Spleen (tissue), 11 donors: ENCODE results near the gene RSBN1L. TPM values are rescaled to one million over a fixed set of nuclear protein-coding genes. Genes with fewer than 3 reads are reported as not detected.

ENCODE experiments used
- DNase-seq: peaks from one replicate; pipeline ENCODE4 v3.0.0-alpha.2; 2020
- H3K27ac ChIP-seq, 8 donors: fragments of 200-600 bp; sonication (generic) in 7 of 8; 1 replicate in 4 of 8; 2 replicates in 4 of 8; pipeline versions ENCODE4 v1.5.0 to v1.8.0; 2016 to 2021; ENCODE audit warnings: inconsistent platforms in 4 of 8, mild to moderate bottlenecking in 4 of 8, moderate library complexity in 1 of 8
- H3K27me3 ChIP-seq, 7 donors: fragments of 200-600 bp; sonication (generic) in 6 of 7; replicated peaks in 1 of 7; 1 replicate in 4 of 7; 2 replicates in 3 of 7; pipeline versions ENCODE4 v1.5.0 to v1.8.0; 2016 to 2021; ENCODE audit warnings: inconsistent platforms in 3 of 7, mild to moderate bottlenecking in 1 of 7
- H3K36me3 ChIP-seq, 6 donors: fragments of 200-600 bp; sonication (generic) in 5 of 6; 1 replicate in 4 of 6; 2 replicates in 2 of 6; pipeline versions ENCODE4 v1.5.0 to v1.8.0; 2016 to 2021; ENCODE audit warnings: inconsistent platforms in 2 of 6
- H3K4me1 ChIP-seq, 6 donors: fragments of 200-600 bp; sonication (generic) in 5 of 6; 1 replicate in 3 of 6; 2 replicates in 3 of 6; pipeline versions ENCODE4 v1.5.0 to v1.8.0; 2016 to 2021; ENCODE audit warnings: inconsistent platforms in 3 of 6
- H3K4me3 ChIP-seq, 8 donors: fragments of 200-600 bp; sonication (generic) in 7 of 8; 1 replicate in 4 of 8; 2 replicates in 4 of 8; pipeline versions ENCODE4 v1.5.0 to v1.8.0; 2016 to 2021; ENCODE audit warnings: inconsistent platforms in 4 of 8, mild to moderate bottlenecking in 4 of 8, moderate library complexity in 2 of 8
- H3K9me3 ChIP-seq, 8 donors: fragments of 200-600 bp; sonication (generic) in 7 of 8; 1 replicate in 4 of 8; 2 replicates in 4 of 8; pipeline versions ENCODE4 v1.5.0 to v1.8.0; 2016 to 2021; ENCODE audit warnings: inconsistent platforms in 4 of 8
- CTCF ChIP-seq, 11 experiments: fragments of 200-600 bp in 7 of 11; fragments of 450-650 bp in 4 of 11; sonication (generic) in 4 of 11; IDR thresholded peaks in 8 of 11; conservative IDR thresholded peaks in 3 of 11; 1 replicate in 7 of 11; 2 replicates in 4 of 11; pipeline versions ENCODE4 v1.4.0 to v1.8.0; 2016 to 2021; ENCODE audit warnings: antibody characterized with exemption in 11 of 11, inconsistent platforms in 4 of 11, mild to moderate bottlenecking in 1 of 11
- POLR2A ChIP-seq, 3 donors: fragments of 450-650 bp; IDR thresholded peaks; one replicate each; pipeline ENCODE4 v1.5.1; 2017; ENCODE audit warnings: antibody characterized with exemption in 3 of 3, mild to moderate bottlenecking in 1 of 3
- POLR2AphosphoS5 ChIP-seq, 3 donors: sonication (generic); formaldehyde crosslinking; IDR thresholded peaks; one replicate each; pipeline ENCODE4 v1.5.1; 2017; ENCODE audit warnings: antibody characterized with exemption in 3 of 3
- WGBS, 5 donors: extraction: QIAGEN DNeasy Blood & Tissue Kit in 3 of 5; methylation state at CpG; one replicate each; pipeline versions ENCODE4 v1.1.5 to v1.1.7; 2013 to 2018; 5-methylcytosine and 5-hydroxymethylcytosine counted together
- intact Hi-C: fragments of 100-400 bp; cut with DNase I; formaldehyde crosslinking; loops from one replicate; pipeline ENCODE4 v1.15.0; 2023; ENCODE audit warnings: low total_unique reads
- polyA plus RNA-seq, 3 donors: library from polyadenylated mRNA; stranded (reverse); fragments of 200-250 nt; gene quantifications; one replicate each; pipeline ENCODE4 v1.2.1, GENCODE V29; 2013
- total RNA-seq, 7 donors: library from RNA; depleted of rRNA in 3 of 7; stranded (reverse); fragments of >200 nt in 3 of 7; fragmentation: NEBNext Ultra II Directional in 4 of 7; extraction: Animal tissue kit (Norgen Biotek cat#: 25700) in 4 of 7; gene quantifications; one replicate each; pipeline versions ENCODE4 v1.1.0 to v1.2.1, GENCODE V29; 2016 to 2021
- donor health status: healthy with polysubstance abuse.
- donor health status: DM: no; HTN: no; CAD: no; lungs with moderate emphysema.
- donor health status: DM: no; HTN: no; CAD: no.
- donor health status: Bipolar disorder and iron deficiency.
- donor health status: healthy.
- donor health status: DM: no; HTN: no; CAD: no.
- donor health status: DM: yes; HTN: yes; CAD: no.

Gene RSBN1L
- total and polyA plus RNA-seq, 10 donors = 9.4 to 32.5 (median 27.5) TPM

GRCh38 chr7:77727527-77727926 is 31.3 kb downstream of the RSBN1L start:
- 83 to 94% (median 85%) methylated on average over 3 of the region's 3 CpGs for WGBS, 5 donors
- no peaks in the 10 kb centered on the region for H3K36me3 ChIP-seq
- H3K27me3 ChIP-seq = no peaks in the 10 kb centered on the region
- H3K4me3 ChIP-seq = no peak overlapping the region
- no peaks in the 10 kb centered on the region for H3K9me3 ChIP-seq
- DNase-seq = no peak
- intact Hi-C loops = no loop called here
- H3K27ac ChIP-seq = peak overlapping the region in 4 of 8 donors; percentile 3 to 81 (median 28)
- TF ChIP-seq POLR2A (IDR thresholded peaks at IDR 0.05) (no peak), CTCF (IDR thresholded peaks at IDR 0.05 in 8 of 11, conservative IDR thresholded peaks at IDR 0.05 in 3 of 11) (no peak), POLR2AphosphoS5 (IDR thresholded peaks at IDR 0.05) (no peak)
- peaks cover 15 to 100% (median 53%) of the 10 kb centered on the region in 6 donors for H3K4me1 ChIP-seq

- no peak overlapping the region for H3K4me3 ChIP-seq
- no peak for DNase-seq
These were observed 31.9 kb downstream of the RSBN1L start for GRCh38 chr7:77727936-77728701.

GRCh38 chr7:77729574-77730348 is 33.5 kb downstream of the RSBN1L start:
- Histone ChIP-seq H3K36me3 (no peaks in the 10 kb centered on the region), H3K9me3 (no peaks in the 10 kb centered on the region), H3K27me3 (no peaks in the 10 kb centered on the region), H3K4me3 (no peak overlapping the region), H3K4me1 (peaks cover 13 to 99% (median 62%) of the 10 kb centered on the region in 6 donors), H3K27ac (no peak overlapping the region)
- 90 to 94% (median 91%) methylated on average over 3 of the region's 3 CpGs for WGBS, 5 donors
- TF ChIP-seq POLR2AphosphoS5 (IDR thresholded peaks at IDR 0.05) (no peak), POLR2A (IDR thresholded peaks at IDR 0.05) (no peak), CTCF (IDR thresholded peaks at IDR 0.05 in 8 of 11, conservative IDR thresholded peaks at IDR 0.05 in 3 of 11) (no peak)
- intact Hi-C loops = no loop called here
- DNase-seq = no peak

More at GRCh38 chr7:77727936-77728701, 31.9 kb downstream of the RSBN1L start:
- Histone ChIP-seq H3K27ac (peak overlapping the region in 4 of 8 donors; percentile 3 to 81 (median 28)), H3K9me3 (no peaks in the 10 kb centered on the region), H3K36me3 (no peaks in the 10 kb centered on the region), H3K4me1 (peaks cover 13 to 100% (median 55%) of the 10 kb centered on the region in 6 donors), H3K27me3 (no peaks in the 10 kb centered on the region)
- no peak for TF ChIP-seq CTCF (IDR thresholded peaks at IDR 0.05 in 8 of 11, conservative IDR thresholded peaks at IDR 0.05 in 3 of 11)
- no peak for TF ChIP-seq POLR2AphosphoS5 (IDR thresholded peaks at IDR 0.05)
- no peak for TF ChIP-seq POLR2A (IDR thresholded peaks at IDR 0.05)
- 42 to 56% (median 47%) methylated on average over 8 of the region's 8 CpGs for WGBS, 5 donors
- intact Hi-C loops = no loop called here

- no peak for DNase-seq
- peaks cover 0 to 6% (median 0%) of the 10 kb centered on the region in 6 donors for H3K36me3 ChIP-seq
- H3K27ac ChIP-seq = no peak overlapping the region
- intact Hi-C loops = no loop called here
- H3K27me3 ChIP-seq = no peaks in the 10 kb centered on the region
- H3K4me1 ChIP-seq = peaks cover 13 to 91% (median 66%) of the 10 kb centered on the region in 6 donors
- WGBS, 5 donors = 67 to 86% (median 82%) methylated on average over 1 of the region's 1 CpG
- no peak for TF ChIP-seq POLR2AphosphoS5 (IDR thresholded peaks at IDR 0.05)
- TF ChIP-seq POLR2A (IDR thresholded peaks at IDR 0.05) = no peak
- TF ChIP-seq CTCF (IDR thresholded peaks at IDR 0.05 in 8 of 11, conservative IDR thresholded peaks at IDR 0.05 in 3 of 11) = no peak
- H3K4me3 ChIP-seq = no peak overlapping the region
- no peaks in the 10 kb centered on the region for H3K9me3 ChIP-seq
These were observed 35.5 kb downstream of the RSBN1L start for GRCh38 chr7:77731716-77732115.
